Suppressor macrophage treated with lipopolysaccharide for 1 hour (primary cell): ENCODE data around the gene ALDH1L2.
A peak's percentile ranks its signal among the peaks of the same experiment; 100 is the strongest.

ENCODE experiments used
- DNase-seq, 3 donors: peaks; one replicate each; pipeline ENCODE4 v3.0.0-alpha.2; 2020 to 2022

The ALDH1L2 gene

GRCh38 chr12:105083551-105084105 is 630 bp downstream of the ALDH1L2 start:
- peak; percentile 70 to 80 (median 76) for DNase-seq

- DNase-seq = no peak
These were observed 1.2 kb downstream of the ALDH1L2 start for GRCh38 chr12:105083031-105083430.

- DNase-seq = no peak
These were observed 5.3 kb downstream of the ALDH1L2 start for GRCh38 chr12:105078712-105079570.

GRCh38 chr12:105077435-105077834 is 6.8 kb downstream of the ALDH1L2 start:
- DNase-seq = no peak

- no peak for DNase-seq
These were observed 7.3 kb downstream of the ALDH1L2 start for GRCh38 chr12:105076913-105077312.

- no peak for DNase-seq
These were observed 8.2 kb downstream of the ALDH1L2 start for GRCh38 chr12:105076098-105076497.

GRCh38 chr12:105072888-105073488 is 11.3 kb downstream of the ALDH1L2 start:
- no peak for DNase-seq

GRCh38 chr12:105071981-105072380 is 12.3 kb downstream of the ALDH1L2 start:
- no peak for DNase-seq

GRCh38 chr12:105069936-105070702 is 14.1 kb downstream of the ALDH1L2 start:
- DNase-seq = no peak

GRCh38 chr12:105067511-105068031 is 16.7 kb downstream of the ALDH1L2 start:
- DNase-seq = no peak

- DNase-seq = no peak
These were observed 19.6 kb downstream of the ALDH1L2 start for GRCh38 chr12:105064564-105065178.

GRCh38 chr12:105060715-105061378 is 23.4 kb downstream of the ALDH1L2 start:
- DNase-seq = peak in 2 of 3 donors; percentile 22 to 35

GRCh38 chr12:105057174-105057573 is 27.1 kb downstream of the ALDH1L2 start:
- DNase-seq = peak in 1 of 3 donors; percentile 53

GRCh38 chr12:105053116-105053572 is 31.1 kb downstream of the ALDH1L2 start:
- peak; percentile 86 to 96 (median 95) for DNase-seq

- no peak for DNase-seq
These were observed 32.3 kb downstream of the ALDH1L2 start for GRCh38 chr12:105051981-105052380.

- no peak for DNase-seq
These were observed 35.9 kb downstream of the ALDH1L2 start for GRCh38 chr12:105048315-105048714.

GRCh38 chr12:105047308-105047707 is 37.0 kb downstream of the ALDH1L2 start:
- peak; percentile 13 to 40 (median 19) for DNase-seq

GRCh38 chr12:105041186-105041585 is 43.1 kb downstream of the ALDH1L2 start:
- no peak for DNase-seq

GRCh38 chr12:105040476-105040875 is 43.8 kb downstream of the ALDH1L2 start:
- DNase-seq = no peak

- no peak for DNase-seq
These were observed 47.2 kb downstream of the ALDH1L2 start for GRCh38 chr12:105036937-105037649.

GRCh38 chr12:105033851-105034250 is 50.4 kb downstream of the ALDH1L2 start:
- no peak for DNase-seq
